SK-N-MC (cell line): Measurements from ENCODE around the gene CFD.

Source experiments
- EZH2 ChIP-seq: fragments of 200-600 bp; sonication (generic); IDR thresholded peaks from one replicate; pipeline ENCODE4 v1.6.1; 2017; ENCODE audit warnings: antibody characterized with exemption
- FOXP2 ChIP-seq: optimal IDR thresholded peaks from 2 replicates; pipeline ENCODE3; 2011; ENCODE audit warnings: mild to moderate bottlenecking, moderate library complexity; ENCODE audit not compliant: insufficient read depth; ENCODE audit errors: extremely low read length, control extremely low read depth
- POLR2AphosphoS5 ChIP-seq: IDR thresholded peaks from 2 replicates; pipeline ENCODE4 v1.6.1; 2012; ENCODE audit warnings: mild to moderate bottlenecking, low read depth, low read length, borderline replicate concordance

- TF ChIP-seq EZH2 (no peak), POLR2AphosphoS5 (no peak), FOXP2 (no peak)
These were observed 28.1 kb downstream of the CFD start for GRCh38 chr19:887599-887998.
